Mammary epithelial cell (primary cell): Measurements from ENCODE around the gene HOMER2.

Experiments used
- EZH2 ChIP-seq: IDR thresholded peaks from 2 replicates; pipeline ENCODE4 v1.6.1; 2012; ENCODE audit warnings: low read length, inconsistent platforms, borderline replicate concordance
- TF ChIP-seq, protein P1 (sequence below), 2 donors: IDR thresholded peaks in 1 of 2; conservative IDR thresholded peaks in 1 of 2; 2 replicates each; pipeline ENCODE4 v1.5.1; 2011 to 2012; ENCODE audit warnings: inconsistent platforms in 2 of 2, low read length in 2 of 2, mild to moderate bottlenecking in 2 of 2, control low read depth in 1 of 2, low read depth in 1 of 2; ENCODE audit not compliant: insufficient read depth in 1 of 2; ENCODE audit errors: extremely low read depth in 1 of 2

DNA sequence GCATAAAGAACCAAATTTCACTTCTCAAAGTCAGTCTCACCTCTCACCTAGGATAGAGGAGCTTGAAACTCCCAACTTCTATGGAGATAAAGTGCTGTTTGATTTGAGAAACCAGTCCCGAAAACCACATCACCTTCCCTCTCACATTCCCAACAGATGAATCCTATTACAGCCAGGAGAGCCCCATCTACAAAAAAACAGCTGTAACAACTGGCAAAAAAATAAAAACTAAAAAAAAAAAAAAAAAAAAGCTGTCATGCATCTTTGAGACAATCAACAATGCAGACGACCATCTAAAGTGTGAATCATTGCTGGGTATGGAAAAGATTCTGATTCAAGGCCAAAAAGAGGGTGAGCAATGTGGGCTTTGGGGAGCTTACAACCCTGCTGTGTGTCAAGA, 23.8 kb downstream of the HOMER2 start:
- TF ChIP-seq, protein P1, sequence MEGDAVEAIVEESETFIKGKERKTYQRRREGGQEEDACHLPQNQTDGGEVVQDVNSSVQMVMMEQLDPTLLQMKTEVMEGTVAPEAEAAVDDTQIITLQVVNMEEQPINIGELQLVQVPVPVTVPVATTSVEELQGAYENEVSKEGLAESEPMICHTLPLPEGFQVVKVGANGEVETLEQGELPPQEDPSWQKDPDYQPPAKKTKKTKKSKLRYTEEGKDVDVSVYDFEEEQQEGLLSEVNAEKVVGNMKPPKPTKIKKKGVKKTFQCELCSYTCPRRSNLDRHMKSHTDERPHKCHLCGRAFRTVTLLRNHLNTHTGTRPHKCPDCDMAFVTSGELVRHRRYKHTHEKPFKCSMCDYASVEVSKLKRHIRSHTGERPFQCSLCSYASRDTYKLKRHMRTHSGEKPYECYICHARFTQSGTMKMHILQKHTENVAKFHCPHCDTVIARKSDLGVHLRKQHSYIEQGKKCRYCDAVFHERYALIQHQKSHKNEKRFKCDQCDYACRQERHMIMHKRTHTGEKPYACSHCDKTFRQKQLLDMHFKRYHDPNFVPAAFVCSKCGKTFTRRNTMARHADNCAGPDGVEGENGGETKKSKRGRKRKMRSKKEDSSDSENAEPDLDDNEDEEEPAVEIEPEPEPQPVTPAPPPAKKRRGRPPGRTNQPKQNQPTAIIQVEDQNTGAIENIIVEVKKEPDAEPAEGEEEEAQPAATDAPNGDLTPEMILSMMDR (conservative IDR thresholded peaks at IDR 0.05 in 1 of 2, IDR thresholded peaks at IDR 0.05 in 1 of 2; ENCODE audit: extremely low read depth in 1 of 2, insufficient read depth in 1 of 2, low read depth in 1 of 2, low read length in 2 of 2): no peak
- no peak for TF ChIP-seq EZH2
